Measurements from ENCODE around the gene BET1L. TPM values are rescaled to one million over a fixed set of nuclear protein-coding genes. Genes with fewer than 3 reads are reported as not detected.

Gene BET1L
- total and polyA plus RNA-seq, 3 donors from 2014 or later: 43.7 to 79.9 (median 47.5) TPM

GRCh38 chr11:209275-210121, 2.3 kb upstream of the BET1L start:
- Histone ChIP-seq H3K27ac (peak overlapping the region in 1 of 2 donors; percentile 96), H3K4me3 (peak overlapping the region; percentile 91 to 96), H3K4me1 (peaks cover 24% of the 10 kb centered on the region), H3K9me3 (no peaks in the 10 kb centered on the region), H3K36me3 (ENCODE audit: low read depth, missing control alignments) (no peaks in the 10 kb centered on the region), H3K27me3 (no peaks in the 10 kb centered on the region)
- intact Hi-C loops (cut with DNase I; ENCODE audit: low total_unique reads): no loop called here
- WGBS, 2 donors: 34 to 47% methylated on average over 3 to 29 of the region's 29 CpGs
- peak; percentile 17 for DNase-seq
- TF ChIP-seq CTCF (IDR thresholded peaks at IDR 0.05): no peak
- TF ChIP-seq POLR2A (IDR thresholded peaks at IDR 0.05): no peak

GRCh38 chr11:208917-209260, 1.7 kb upstream of the BET1L start:
- Histone ChIP-seq H3K27me3 (no peaks in the 10 kb centered on the region), H3K9me3 (no peaks in the 10 kb centered on the region), H3K4me3 (peak overlapping the region; percentile 91 to 96), H3K36me3 (ENCODE audit: low read depth, missing control alignments) (no peaks in the 10 kb centered on the region), H3K4me1 (peaks cover 24% of the 10 kb centered on the region), H3K27ac (peak overlapping the region; percentile 90 to 96)
- TF ChIP-seq CTCF (IDR thresholded peaks at IDR 0.05): no peak
- TF ChIP-seq POLR2A (IDR thresholded peaks at IDR 0.05): no peak
- 0 to 2% methylated on average over 12 to 26 of the region's 26 CpGs for WGBS, 2 donors
- intact Hi-C loops (cut with DNase I; ENCODE audit: low total_unique reads): no loop called here
- peak; percentile 40 for DNase-seq

GRCh38 chr11:208181-208916, 1.1 kb upstream of the BET1L start:
- Histone ChIP-seq H3K27ac (peak overlapping the region; percentile 90 to 96), H3K9me3 (no peaks in the 10 kb centered on the region), H3K36me3 (ENCODE audit: low read depth, missing control alignments) (no peaks in the 10 kb centered on the region), H3K4me3 (peak overlapping the region; percentile 91 to 96), H3K27me3 (no peaks in the 10 kb centered on the region), H3K4me1 (peaks cover 24% of the 10 kb centered on the region)
- peak; percentile 79 for DNase-seq
- intact Hi-C loops (cut with DNase I; ENCODE audit: low total_unique reads): no loop called here
- TF ChIP-seq CTCF (IDR thresholded peaks at IDR 0.05) (no peak), POLR2A (IDR thresholded peaks at IDR 0.05) (peak; percentile 40)
- 0% methylated on average over 20 to 49 of the region's 57 CpGs for WGBS, 2 donors

- no peak for TF ChIP-seq POLR2A (IDR thresholded peaks at IDR 0.05)
- no peak for TF ChIP-seq CTCF (IDR thresholded peaks at IDR 0.05)
- intact Hi-C loops (cut with DNase I; ENCODE audit: low total_unique reads): no loop called here
Observed at GRCh38 chr11:207863-208180, 623 bp upstream of the BET1L start.

More at GRCh38 chr11:207863-208180, 623 bp upstream of the BET1L start:
- no peaks in the 10 kb centered on the region for H3K27me3 ChIP-seq
- H3K4me1 ChIP-seq: peaks cover 24% of the 10 kb centered on the region
- H3K9me3 ChIP-seq: no peaks in the 10 kb centered on the region
- no peak for DNase-seq
- H3K36me3 ChIP-seq (ENCODE audit: low read depth, missing control alignments): no peaks in the 10 kb centered on the region
- H3K27ac ChIP-seq: peak overlapping the region; percentile 90 to 96
- WGBS, 2 donors: 0% methylated on average over 16 to 27 of the region's 27 CpGs
- H3K4me3 ChIP-seq: peak overlapping the region; percentile 91 to 96
